ENCODE measurements around the gene LAMTOR2. TPM values are rescaled to one million over a fixed set of nuclear protein-coding genes. Genes with fewer than 3 reads are reported as not detected.
A peak's percentile ranks its signal among the peaks of the same experiment; 100 is the strongest.

Gene LAMTOR2
- total and polyA plus RNA-seq, 10 of the 15 experiments (the other 5 are each of a cell fraction or from before 2014, with no cell fraction given), result 71.9 to 264 (median 97.0) TPM

DNA sequence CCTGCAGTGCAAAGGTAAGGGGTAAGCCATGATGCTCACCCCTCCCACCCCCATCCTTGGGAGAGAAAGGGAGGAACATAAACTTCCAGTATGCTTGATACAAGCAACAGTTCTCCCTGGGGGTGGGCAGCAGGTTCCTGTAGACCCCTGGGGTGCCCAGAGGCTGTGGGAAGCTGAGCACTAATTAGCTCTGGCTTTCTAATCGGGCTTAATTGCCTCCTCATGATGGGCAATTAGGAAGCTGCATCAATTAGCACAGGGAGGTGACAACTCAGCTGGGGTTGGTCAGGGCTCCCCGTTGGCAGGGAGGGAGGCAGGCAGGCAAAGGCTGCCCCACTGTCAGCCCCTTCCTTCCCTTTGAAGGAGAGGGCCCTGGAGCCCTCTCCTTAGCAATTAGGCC is 44.2 kb downstream of the LAMTOR2 start:
- H3K27ac ChIP-seq (ENCODE audit: control insufficient read depth, insufficient read depth), result peak overlapping the region; percentile 51
- POLR2A ChIA-PET, result interaction anchor here (0.9 to 6.8 kb wide), 6 partner anchors 8 to 126 kb away, joined by 3 to 89 read pairs (median 6); partner anchors contain the start of genes LMNA and PMF1
- H3K79me2 ChIP-seq (ENCODE audit: control insufficient read depth, insufficient read depth, low read length), result peaks cover 2% of the 10 kb centered on the region; the same call in 1 of the 2 replicates
- TF ChIP-seq MTA2 (IDR thresholded peaks at IDR 0.05; ENCODE audit: low read depth) (0 out of 2 replicates have a peak, but pooled peaks have one; percentile 29), BMI1 (IDR thresholded peaks at IDR 0.05; ENCODE audit: borderline replicate concordance) (no peak)
- SMC1A ChIA-PET (ENCODE audit: uncharacterized antibody, unreplicated experiment), result interaction anchor here (1.4 to 23.8 kb wide), 3 partner anchors 26 to 60 kb away, joined by 4 to 874 read pairs (median 6); partner anchors contain the start of gene LMNA
- H3K4me2 ChIP-seq (ENCODE audit: control insufficient read depth, insufficient read depth), result no peak overlapping the region
- H2AFZ ChIP-seq (ENCODE audit: control insufficient read depth, low read depth, low read length), result no peak overlapping the region
- no TSS peak for BruUV-seq (replicated peaks)
- intact Hi-C loops (cut with micrococcal nuclease; ENCODE audit: unreplicated experiment), result loop anchor here (5.0 to 10.0 kb wide), 2 partner anchors 186 to 219 kb away; partner anchors contain the start of genes SMG5 and TMEM79
- no peaks in the 10 kb centered on the region for H3K36me3 ChIP-seq (ENCODE audit: control insufficient read depth in 2 of 2, insufficient read depth in 2 of 2, low read length in 1 of 2)
- no peaks in the 10 kb centered on the region for H4K20me1 ChIP-seq (ENCODE audit: control insufficient read depth, insufficient read depth)
- ATAC-seq, result no peak
- no peaks in the 10 kb centered on the region for H3K9me3 ChIP-seq (replicated peaks; ENCODE audit: control insufficient read depth, insufficient read depth, low read length)
- 77% methylated on average over 2 of the region's 2 CpGs for WGBS (ENCODE audit: insufficient coverage, insufficient replicate concordance, low lambda C conversion rate, missing lambda C conversion rate)
- CTCF ChIA-PET, result interaction anchor here (1.2 to 21.5 kb wide), 4 partner anchors 9 to 221 kb away, joined by 3 to 1294 read pairs (median 13); partner anchors contain the start of gene LMNA
- H3K4me1 ChIP-seq (ENCODE audit: control insufficient read depth, insufficient read depth, low read length), result peaks cover 44% of the 10 kb centered on the region
- H3K9ac ChIP-seq (ENCODE audit: control insufficient read depth, insufficient read depth, low read length), result no peak overlapping the region
- H3K27me3 ChIP-seq (replicated peaks in 1 of 2; ENCODE audit: control insufficient read depth in 2 of 2, insufficient read depth in 2 of 2, low read length in 1 of 2), result no peaks in the 10 kb centered on the region
- in situ Hi-C loops (cut with MboI), result no loop called here
- RAD21 ChIA-PET (ENCODE audit: unreplicated experiment), result interaction anchor here (0.8 to 22.4 kb wide), 6 partner anchors 23 to 126 kb away, joined by 3 to 695 read pairs (median 4); partner anchors contain the start of gene LMNA
- H3K4me3 ChIP-seq, result no peak overlapping the region
- FAIRE-seq, result no peak
- no peak for DNase-seq (ENCODE audit: low read depth, low spot score)

DNA sequence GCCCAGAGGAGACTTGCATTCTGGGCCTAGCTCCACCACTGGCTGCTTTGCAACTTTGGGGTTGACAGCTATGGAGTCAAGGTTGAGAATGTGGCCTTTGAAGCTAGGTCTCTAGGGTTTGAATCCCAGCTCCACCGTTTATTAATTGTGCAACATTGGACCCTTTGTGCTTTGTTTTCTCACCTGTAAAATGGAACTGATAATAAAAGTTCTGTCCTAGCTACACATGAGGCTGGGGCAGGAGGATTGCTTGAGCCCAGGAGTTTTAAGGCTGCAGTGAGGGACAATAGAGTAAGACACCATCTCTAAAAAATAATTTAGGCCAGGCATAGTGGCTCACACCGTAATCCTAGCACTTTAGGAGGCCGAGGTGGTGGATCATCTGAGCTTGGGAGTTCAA is 44.7 kb downstream of the LAMTOR2 start:
- H3K9me3 ChIP-seq (replicated peaks; ENCODE audit: control insufficient read depth, insufficient read depth, low read length), result no peaks in the 10 kb centered on the region
- H4K20me1 ChIP-seq (ENCODE audit: control insufficient read depth, insufficient read depth), result no peaks in the 10 kb centered on the region
- no peak overlapping the region for H2AFZ ChIP-seq (ENCODE audit: control insufficient read depth, low read depth, low read length)
- ChIA-PET SMC1A (ENCODE audit: uncharacterized antibody, unreplicated experiment) (interaction anchor here (1.1 to 23.8 kb wide), 4 partner anchors 25 to 60 kb away, joined by 3 to 874 read pairs (median 5); partner anchors contain the start of gene LMNA), CTCF (interaction anchor here (0.6 to 21.5 kb wide), 6 partner anchors 9 to 282 kb away, joined by 3 to 1294 read pairs (median 5); partner anchors contain the start of gene LMNA), POLR2A (interaction anchor here (0.6 to 6.8 kb wide), 9 partner anchors 10 to 214 kb away, joined by 3 to 89 read pairs (median 4); partner anchors contain the start of genes LMNA and PMF1), RAD21 (ENCODE audit: unreplicated experiment) (interaction anchor here (0.6 to 22.4 kb wide), 7 partner anchors 10 to 136 kb away, joined by 3 to 695 read pairs (median 4); partner anchors contain the start of gene LMNA)
- intact Hi-C loops (cut with micrococcal nuclease; ENCODE audit: unreplicated experiment), result loop anchor here (5.0 to 10.0 kb wide), 2 partner anchors 186 to 218 kb away; partner anchors contain the start of genes SMG5 and TMEM79
- WGBS (ENCODE audit: insufficient coverage, insufficient replicate concordance, low lambda C conversion rate, missing lambda C conversion rate), result 51% methylated on average over 3 of the region's 3 CpGs
- H3K4me1 ChIP-seq (ENCODE audit: control insufficient read depth, insufficient read depth, low read length), result peaks cover 49% of the 10 kb centered on the region
- no peak overlapping the region for H3K4me3 ChIP-seq
- BruUV-seq (replicated peaks), result no TSS peak
- FAIRE-seq (no peak), ATAC-seq (no peak), DNase-seq (ENCODE audit: low read depth, low spot score) (no peak)
- no peak overlapping the region for H3K9ac ChIP-seq (ENCODE audit: control insufficient read depth, insufficient read depth, low read length)
- peaks cover 2% of the 10 kb centered on the region; the same call in 1 of the 2 replicates for H3K79me2 ChIP-seq (ENCODE audit: control insufficient read depth, insufficient read depth, low read length)
- no peaks in the 10 kb centered on the region for H3K27me3 ChIP-seq (replicated peaks in 1 of 2; ENCODE audit: control insufficient read depth in 2 of 2, insufficient read depth in 2 of 2, low read length in 1 of 2)
- peak overlapping the region; percentile 51; the same call in 1 of the 2 replicates for H3K27ac ChIP-seq (ENCODE audit: control insufficient read depth, insufficient read depth)
- TF ChIP-seq ZBED1 (IDR thresholded peaks at IDR 0.05; ENCODE audit: borderline replicate concordance) (no peak), GABPA (IDR thresholded peaks at IDR 0.05; ENCODE audit: low read depth) (no peak), PML (IDR thresholded peaks at IDR 0.05; ENCODE audit: low read length) (no peak), MEF2B (IDR thresholded peaks at IDR 0.05; ENCODE audit: partially characterized antibody, poor library complexity, severe bottlenecking) (no peak), PAX5 (IDR thresholded peaks at IDR 0.05; ENCODE audit: borderline replicate concordance, low read depth, low read length) (no peak), ETV6 (conservative IDR thresholded peaks at IDR 0.05 in 1 of 2, IDR thresholded peaks at IDR 0.05 in 1 of 2; ENCODE audit: borderline replicate concordance in 1 of 2, low read depth in 1 of 2) (no peak), SUPT20H (IDR thresholded peaks at IDR 0.05; ENCODE audit: borderline replicate concordance, control insufficient read depth, low read depth, low read length) (no peak), BCL11A (IDR thresholded peaks at IDR 0.05; ENCODE audit: low read depth, low read length) (no peak)
- no peak overlapping the region for H3K4me2 ChIP-seq (ENCODE audit: control insufficient read depth, insufficient read depth)
- in situ Hi-C loops (cut with MboI), result no loop called here
- no peaks in the 10 kb centered on the region for H3K36me3 ChIP-seq (ENCODE audit: control insufficient read depth in 2 of 2, insufficient read depth in 2 of 2, low read length in 1 of 2)

Measured in GM12878 (cell line).